ENCODE results near the gene ITIH1.

The ITIH1 gene

GRCh38 chr3:52787246-52787645 lies 9.8 kb downstream of the ITIH1 start:
- H3K36me3 ChIP-seq (ENCODE audit: control insufficient read depth, insufficient read depth, low read length): no peaks in the 10 kb centered on the region
- no peaks in the 10 kb centered on the region for H3K79me2 ChIP-seq (ENCODE audit: control insufficient read depth, insufficient read depth, low read length)
- no peak overlapping the region for H2AK5ac ChIP-seq (ENCODE audit: low read length)
- WGBS (ENCODE audit: extremely low coverage, insufficient coverage, low lambda C conversion rate): no CpG with 5 or more reads among the region's 11 CpGs
- no peak overlapping the region for H3K4ac ChIP-seq (ENCODE audit: low read depth, low read length)
- no peaks in the 10 kb centered on the region for H3K79me1 ChIP-seq (ENCODE audit: low read length)
- H3K56ac ChIP-seq (ENCODE audit: low read length): no peak overlapping the region
- no peak overlapping the region for H3K27ac ChIP-seq (ENCODE audit: low read depth, low read length)
- no peak overlapping the region for H4K5ac ChIP-seq (ENCODE audit: low read length)
- H2BK120ac ChIP-seq (ENCODE audit: low read depth, low read length): no peak overlapping the region
- DNase-seq: no peak
- H3K9ac ChIP-seq (ENCODE audit: low read length): no peak overlapping the region
- no peak overlapping the region for H3K23ac ChIP-seq (ENCODE audit: low read length)
- H4K8ac ChIP-seq (ENCODE audit: low read depth, low read length): no peak overlapping the region
- H3K4me1 ChIP-seq (ENCODE audit: control insufficient read depth, low read depth, low read length): no peaks in the 10 kb centered on the region
- no peak overlapping the region for H2BK5ac ChIP-seq (ENCODE audit: low read length)
- H3K18ac ChIP-seq (ENCODE audit: low read length): no peak overlapping the region
- H3K4me3 ChIP-seq (ENCODE audit: low read length): no peak overlapping the region
- H3K4me2 ChIP-seq (ENCODE audit: low read length): no peak overlapping the region
- no peaks in the 10 kb centered on the region for H3K27me3 ChIP-seq (ENCODE audit: insufficient read depth, low read length, poor library complexity)
- H2BK15ac ChIP-seq (replicated peaks; ENCODE audit: low read depth): no peak overlapping the region

GRCh38 chr3:52787672-52788625 lies 10.6 kb downstream of the ITIH1 start:
- H3K18ac ChIP-seq (ENCODE audit: low read length): no peak overlapping the region
- no peaks in the 10 kb centered on the region for H3K4me1 ChIP-seq (ENCODE audit: control insufficient read depth, low read depth, low read length)
- no peak overlapping the region for H2BK120ac ChIP-seq (ENCODE audit: low read depth, low read length)
- H3K36me3 ChIP-seq (ENCODE audit: control insufficient read depth, insufficient read depth, low read length): no peaks in the 10 kb centered on the region
- DNase-seq: no peak
- no CpG with 5 or more reads among the region's 17 CpGs for WGBS (ENCODE audit: extremely low coverage, insufficient coverage, low lambda C conversion rate)
- H3K27ac ChIP-seq (ENCODE audit: low read depth, low read length): no peak overlapping the region
- H3K23ac ChIP-seq (ENCODE audit: low read length): no peak overlapping the region
- H2BK5ac ChIP-seq (ENCODE audit: low read length): no peak overlapping the region
- no peak overlapping the region for H2AK5ac ChIP-seq (ENCODE audit: low read length)
- H3K27me3 ChIP-seq (ENCODE audit: insufficient read depth, low read length, poor library complexity): no peaks in the 10 kb centered on the region
- no peak overlapping the region for H4K8ac ChIP-seq (ENCODE audit: low read depth, low read length)
- H3K4me2 ChIP-seq (ENCODE audit: low read length): no peak overlapping the region
- H3K4me3 ChIP-seq (ENCODE audit: low read length): no peak overlapping the region
- H3K56ac ChIP-seq (ENCODE audit: low read length): no peak overlapping the region
- H4K5ac ChIP-seq (ENCODE audit: low read length): no peak overlapping the region
- no peaks in the 10 kb centered on the region for H3K79me2 ChIP-seq (ENCODE audit: control insufficient read depth, insufficient read depth, low read length)
- H3K9ac ChIP-seq (ENCODE audit: low read length): no peak overlapping the region
- H3K4ac ChIP-seq (ENCODE audit: low read depth, low read length): no peak overlapping the region
- H2BK15ac ChIP-seq (replicated peaks; ENCODE audit: low read depth): no peak overlapping the region
- H3K79me1 ChIP-seq (ENCODE audit: low read length): no peaks in the 10 kb centered on the region

- no peak overlapping the region for H3K4me2 ChIP-seq (ENCODE audit: low read length)
- H3K36me3 ChIP-seq (ENCODE audit: control insufficient read depth, insufficient read depth, low read length): no peaks in the 10 kb centered on the region
- H3K4me1 ChIP-seq (ENCODE audit: control insufficient read depth, low read depth, low read length): no peaks in the 10 kb centered on the region
- H3K79me1 ChIP-seq (ENCODE audit: low read length): no peaks in the 10 kb centered on the region
- DNase-seq: no peak
- no peak overlapping the region for H3K56ac ChIP-seq (ENCODE audit: low read length)
- no peak overlapping the region for H3K4ac ChIP-seq (ENCODE audit: low read depth, low read length)
- H3K4me3 ChIP-seq (ENCODE audit: low read length): no peak overlapping the region
- WGBS (ENCODE audit: extremely low coverage, insufficient coverage, low lambda C conversion rate): no CpG with 5 or more reads among the region's 16 CpGs
- H2AK5ac ChIP-seq (ENCODE audit: low read length): no peak overlapping the region
- no peak overlapping the region for H3K18ac ChIP-seq (ENCODE audit: low read length)
- H3K23ac ChIP-seq (ENCODE audit: low read length): no peak overlapping the region
- H4K5ac ChIP-seq (ENCODE audit: low read length): no peak overlapping the region
- H2BK5ac ChIP-seq (ENCODE audit: low read length): no peak overlapping the region
- H4K8ac ChIP-seq (ENCODE audit: low read depth, low read length): no peak overlapping the region
- H3K27me3 ChIP-seq (ENCODE audit: insufficient read depth, low read length, poor library complexity): no peaks in the 10 kb centered on the region
- H2BK15ac ChIP-seq (replicated peaks; ENCODE audit: low read depth): no peak overlapping the region
- no peak overlapping the region for H3K9ac ChIP-seq (ENCODE audit: low read length)
- no peak overlapping the region for H2BK120ac ChIP-seq (ENCODE audit: low read depth, low read length)
- H3K27ac ChIP-seq (ENCODE audit: low read depth, low read length): no peak overlapping the region
- no peaks in the 10 kb centered on the region for H3K79me2 ChIP-seq (ENCODE audit: control insufficient read depth, insufficient read depth, low read length)
Observed at GRCh38 chr3:52788890-52789745, 11.7 kb downstream of the ITIH1 start.

- no peaks in the 10 kb centered on the region for H3K79me2 ChIP-seq (ENCODE audit: control insufficient read depth, insufficient read depth, low read length)
- no peak overlapping the region for H2BK120ac ChIP-seq (ENCODE audit: low read depth, low read length)
- no CpG with 5 or more reads among the region's 6 CpGs for WGBS (ENCODE audit: extremely low coverage, insufficient coverage, low lambda C conversion rate)
Observed at GRCh38 chr3:52789746-52790040, 12.3 kb downstream of the ITIH1 start.

GRCh38 chr3:52790337-52790736 lies 12.9 kb downstream of the ITIH1 start:
- no peak overlapping the region for H2BK120ac ChIP-seq (ENCODE audit: low read depth, low read length)
- H3K23ac ChIP-seq (ENCODE audit: low read length): no peak overlapping the region
- no peak overlapping the region for H2BK5ac ChIP-seq (ENCODE audit: low read length)
- H3K4me1 ChIP-seq (ENCODE audit: control insufficient read depth, low read depth, low read length): no peaks in the 10 kb centered on the region
- no peak overlapping the region for H3K18ac ChIP-seq (ENCODE audit: low read length)
- H4K5ac ChIP-seq (ENCODE audit: low read length): no peak overlapping the region
- H3K9ac ChIP-seq (ENCODE audit: low read length): no peak overlapping the region
- no peak overlapping the region for H3K4me2 ChIP-seq (ENCODE audit: low read length)
- H2BK15ac ChIP-seq (replicated peaks; ENCODE audit: low read depth): no peak overlapping the region
- no peak overlapping the region for H3K56ac ChIP-seq (ENCODE audit: low read length)
- no peaks in the 10 kb centered on the region for H3K79me2 ChIP-seq (ENCODE audit: control insufficient read depth, insufficient read depth, low read length)
- no peak overlapping the region for H3K4ac ChIP-seq (ENCODE audit: low read depth, low read length)
- no peak overlapping the region for H3K27ac ChIP-seq (ENCODE audit: low read depth, low read length)
- no peak overlapping the region for H4K8ac ChIP-seq (ENCODE audit: low read depth, low read length)
- no peaks in the 10 kb centered on the region for H3K27me3 ChIP-seq (ENCODE audit: insufficient read depth, low read length, poor library complexity)
- no peaks in the 10 kb centered on the region for H3K36me3 ChIP-seq (ENCODE audit: control insufficient read depth, insufficient read depth, low read length)
- H2AK5ac ChIP-seq (ENCODE audit: low read length): no peak overlapping the region
- no CpG with 5 or more reads among the region's 7 CpGs for WGBS (ENCODE audit: extremely low coverage, insufficient coverage, low lambda C conversion rate)
- no peak for DNase-seq
- H3K79me1 ChIP-seq (ENCODE audit: low read length): no peaks in the 10 kb centered on the region
- H3K4me3 ChIP-seq (ENCODE audit: low read length): no peak overlapping the region

More at GRCh38 chr3:52789746-52790040, 12.3 kb downstream of the ITIH1 start:
- H3K4me3 ChIP-seq (ENCODE audit: low read length): no peak overlapping the region
- H4K8ac ChIP-seq (ENCODE audit: low read depth, low read length): no peak overlapping the region
- H3K36me3 ChIP-seq (ENCODE audit: control insufficient read depth, insufficient read depth, low read length): no peaks in the 10 kb centered on the region
- H3K56ac ChIP-seq (ENCODE audit: low read length): no peak overlapping the region
- H3K4ac ChIP-seq (ENCODE audit: low read depth, low read length): no peak overlapping the region
- no peak overlapping the region for H2AK5ac ChIP-seq (ENCODE audit: low read length)
- H3K4me2 ChIP-seq (ENCODE audit: low read length): no peak overlapping the region
- H2BK5ac ChIP-seq (ENCODE audit: low read length): no peak overlapping the region
- no peaks in the 10 kb centered on the region for H3K79me1 ChIP-seq (ENCODE audit: low read length)
- H3K18ac ChIP-seq (ENCODE audit: low read length): no peak overlapping the region
- H4K5ac ChIP-seq (ENCODE audit: low read length): no peak overlapping the region
- H3K4me1 ChIP-seq (ENCODE audit: control insufficient read depth, low read depth, low read length): no peaks in the 10 kb centered on the region
- H3K27me3 ChIP-seq (ENCODE audit: insufficient read depth, low read length, poor library complexity): no peaks in the 10 kb centered on the region
- DNase-seq: no peak
- H3K9ac ChIP-seq (ENCODE audit: low read length): no peak overlapping the region
- no peak overlapping the region for H3K27ac ChIP-seq (ENCODE audit: low read depth, low read length)
- H3K23ac ChIP-seq (ENCODE audit: low read length): no peak overlapping the region
- H2BK15ac ChIP-seq (replicated peaks; ENCODE audit: low read depth): no peak overlapping the region

All from mesendoderm (in vitro differentiated cells).